VCaP (cell line): ENCODE measurements around the gene CUL2.
A peak's percentile ranks its signal among the peaks of the same experiment; 100 is the strongest.

ENCODE experiments used
- H3K27ac ChIP-seq: fragments of 450-650 bp; 2 replicates; pipeline ENCODE4 v1.5.1; 2017
- CTCF ChIP-seq: fragments of 450-650 bp; conservative IDR thresholded peaks from 2 replicates; pipeline ENCODE4 v1.5.1; 2017; ENCODE audit warnings: mild to moderate bottlenecking, moderate library complexity

CUL2 gene

GRCh38 chr10:34966040-34966439 lies 124.1 kb downstream of the CUL2 start:
- no peak for TF ChIP-seq CTCF
- peak overlapping the region; percentile 41 for H3K27ac ChIP-seq

- peak overlapping the region; percentile 41; the same call in 1 of the 2 replicates for H3K27ac ChIP-seq
- no peak for TF ChIP-seq CTCF
Measured at GRCh38 chr10:34964166-34964800, 125.9 kb downstream of the CUL2 start.

GRCh38 chr10:34962866-34963265 lies 127.3 kb downstream of the CUL2 start:
- TF ChIP-seq CTCF: no peak
- H3K27ac ChIP-seq: no peak overlapping the region

- peak; percentile 52 for TF ChIP-seq CTCF
- H3K27ac ChIP-seq: no peak overlapping the region
Measured at GRCh38 chr10:34960983-34961382, 129.2 kb downstream of the CUL2 start.

- TF ChIP-seq CTCF: no peak
- H3K27ac ChIP-seq: no peak overlapping the region
Measured at GRCh38 chr10:34959786-34960185, 130.4 kb downstream of the CUL2 start.

- TF ChIP-seq CTCF: no peak
- H3K27ac ChIP-seq: no peak overlapping the region
Measured at GRCh38 chr10:34959321-34959720, 130.8 kb downstream of the CUL2 start.
